ENCODE results near the gene DCAF11.

DCAF11 gene

DNA sequence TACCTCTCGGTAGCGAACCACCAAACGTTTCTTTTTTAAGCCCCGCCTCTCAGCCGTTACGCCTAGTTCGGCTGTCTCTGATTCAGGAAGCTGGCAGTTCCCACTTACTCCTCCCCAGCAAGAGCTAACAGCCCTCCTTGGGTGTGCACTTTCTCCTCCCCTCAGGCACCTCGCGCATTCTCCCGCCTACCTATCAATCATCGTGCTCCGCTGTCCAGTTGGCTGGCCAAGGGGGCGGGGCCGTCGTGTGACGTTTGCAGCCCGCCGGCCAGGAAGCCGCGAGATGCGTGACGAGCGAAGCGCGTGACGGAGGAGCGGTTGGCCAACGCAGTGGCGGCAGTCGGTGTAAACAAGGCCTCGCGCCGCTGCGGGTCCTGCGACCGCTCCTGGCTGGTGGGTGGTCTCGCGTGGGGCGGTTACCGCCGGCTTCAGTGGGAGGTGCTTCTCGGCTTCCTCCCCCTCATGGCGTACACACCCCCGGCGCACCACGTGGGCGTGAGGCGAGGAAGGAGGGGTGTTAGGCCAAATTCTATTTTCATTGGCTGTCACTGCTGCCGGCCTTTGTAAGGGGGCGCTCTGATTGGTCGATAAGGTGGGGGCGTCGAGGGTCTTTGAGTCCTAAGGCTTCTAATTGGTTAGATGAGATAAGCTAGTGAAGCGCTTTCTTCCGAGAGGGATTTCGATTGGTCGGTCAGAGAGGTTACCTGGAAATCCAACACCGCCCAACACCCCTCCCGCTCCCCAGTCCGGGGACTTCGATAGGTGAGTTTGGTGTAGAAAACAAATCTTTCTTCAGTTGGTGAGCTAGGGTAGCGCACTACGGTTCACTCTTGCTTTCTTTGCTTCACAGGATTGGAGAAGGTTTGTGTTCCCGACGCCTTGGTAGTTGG is at the start of gene DCAF11, which contains the start of gene NRL:
DCAF11 (plus strand) TSS at position 246 of the 890 bp plus-strand sequence. CDS start 818 bp downstream, outside the sequence.
NRL (minus strand) TSS at position 418 of the 890 bp plus-strand sequence. CDS start 32,101 bp downstream, outside the sequence.
- FAIRE-seq: peak; percentile 90

DNA sequence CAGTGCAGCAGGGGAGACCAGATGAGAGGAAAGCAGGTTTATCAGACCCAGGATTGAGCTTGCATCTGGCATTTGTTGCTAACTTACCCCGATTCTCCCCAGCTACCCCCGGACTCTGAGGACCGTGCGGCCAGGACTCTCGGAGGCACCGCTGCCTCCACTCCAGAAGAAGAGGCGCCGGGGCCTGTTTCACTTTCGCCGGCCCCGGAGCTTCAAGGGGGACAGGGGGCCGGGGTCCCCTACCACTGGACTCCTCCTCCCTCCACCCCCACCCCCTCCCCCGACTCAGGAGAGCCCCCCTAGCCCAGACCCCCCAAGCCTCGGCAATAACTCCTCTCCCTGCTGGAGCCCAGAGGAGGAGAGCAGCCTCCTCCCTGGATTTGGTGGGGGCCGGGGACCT is 49.7 kb upstream of the DCAF11 start:
- FAIRE-seq: no peak

DNA sequence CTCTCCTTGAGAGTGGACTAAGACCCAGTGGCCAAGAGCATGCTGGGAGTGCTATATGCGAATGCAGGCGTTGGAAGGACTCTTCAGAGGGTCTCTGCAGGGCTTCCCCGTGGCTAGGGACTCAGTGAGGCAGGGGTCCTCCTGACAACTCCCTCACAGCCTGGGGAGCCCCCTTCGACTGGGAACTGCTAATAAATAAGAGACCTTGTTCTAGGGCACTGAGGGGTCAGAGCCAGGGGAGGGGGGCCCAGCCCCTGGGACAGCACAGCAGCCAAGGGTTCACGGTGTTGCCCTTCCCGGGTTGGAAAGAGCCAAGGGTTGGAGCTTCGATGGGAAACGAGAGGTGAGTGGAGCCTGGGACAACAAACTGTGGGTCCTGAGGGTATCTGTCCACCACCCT is 49.2 kb upstream of the DCAF11 start:
- no peak for FAIRE-seq

DNA sequence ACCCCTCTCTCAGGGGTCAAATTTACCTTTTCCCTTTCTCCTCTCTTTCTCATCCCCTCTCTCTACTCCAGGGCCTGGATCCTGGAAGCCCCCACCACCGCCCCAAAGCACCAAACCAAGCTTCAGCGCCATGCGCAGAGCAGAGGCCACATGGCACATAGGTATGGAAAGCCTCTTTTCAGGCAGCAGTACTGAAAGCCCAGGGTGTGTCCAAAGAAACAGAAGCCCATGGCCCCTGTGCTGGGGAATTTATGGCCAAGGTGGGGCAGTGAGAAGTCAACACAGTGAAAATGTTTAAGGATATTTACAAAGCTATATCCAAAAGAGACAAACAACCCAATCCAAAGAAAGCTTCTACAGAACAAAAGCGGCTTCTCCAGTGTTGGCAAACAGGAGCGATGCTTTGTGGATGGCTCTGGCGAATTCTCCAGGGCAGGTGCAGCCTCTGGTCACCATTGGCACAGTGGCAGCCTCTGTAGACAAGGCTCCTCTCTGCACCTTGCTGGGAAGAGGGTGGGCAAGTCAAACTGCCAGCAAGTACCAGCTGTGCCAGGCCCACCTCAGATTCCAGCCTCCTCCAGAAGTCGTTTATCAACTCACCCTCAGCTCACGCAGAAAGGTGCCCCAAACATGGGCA is 48.0 kb upstream of the DCAF11 start:
- FAIRE-seq: no peak

DNA sequence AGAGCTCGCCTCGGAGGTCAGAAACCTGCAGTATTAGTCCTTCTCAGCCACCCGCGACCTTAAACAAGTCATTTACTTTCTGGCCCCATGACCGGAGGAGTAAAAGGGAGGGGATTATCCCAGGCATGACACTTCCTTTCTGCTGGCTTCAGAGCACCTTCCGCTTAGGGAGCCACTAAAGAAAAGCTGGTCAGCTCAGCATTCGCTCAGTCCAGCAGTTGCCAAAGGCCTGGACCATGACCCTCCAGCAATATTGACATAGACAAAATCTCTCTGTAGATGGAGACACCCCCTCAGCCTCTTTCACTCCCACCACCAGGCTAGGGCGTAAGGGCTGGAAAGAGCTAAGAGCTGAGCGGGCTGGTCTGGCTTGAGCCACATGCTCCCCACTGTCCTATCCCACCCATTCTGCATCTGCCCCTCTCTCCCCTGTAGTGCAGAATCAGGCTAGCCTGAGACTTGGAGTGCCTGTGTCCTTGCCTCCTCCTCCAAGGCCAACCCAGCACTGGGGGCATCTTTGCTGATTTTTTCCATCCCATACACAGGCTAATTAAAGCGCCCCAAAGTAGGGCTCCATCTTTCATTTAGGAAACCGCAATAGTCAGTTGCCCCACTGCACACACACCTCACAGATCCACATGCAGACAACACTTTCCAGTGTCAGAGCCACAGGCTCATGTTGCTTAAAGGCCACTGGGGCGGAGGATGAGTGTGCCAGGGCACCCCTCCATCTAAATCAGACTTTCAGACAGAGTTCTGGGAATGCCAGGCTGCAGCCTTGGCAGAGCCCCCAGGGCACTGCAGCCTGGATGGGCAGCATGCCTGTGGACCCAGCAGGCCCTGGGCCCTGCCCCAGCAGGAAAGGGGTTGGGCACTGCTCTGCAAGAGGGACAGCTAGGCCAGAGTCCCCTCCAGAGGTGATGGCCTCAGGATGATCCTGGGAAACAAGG is 47.2 kb upstream of the DCAF11 start:
- FAIRE-seq: no peak

DNA sequence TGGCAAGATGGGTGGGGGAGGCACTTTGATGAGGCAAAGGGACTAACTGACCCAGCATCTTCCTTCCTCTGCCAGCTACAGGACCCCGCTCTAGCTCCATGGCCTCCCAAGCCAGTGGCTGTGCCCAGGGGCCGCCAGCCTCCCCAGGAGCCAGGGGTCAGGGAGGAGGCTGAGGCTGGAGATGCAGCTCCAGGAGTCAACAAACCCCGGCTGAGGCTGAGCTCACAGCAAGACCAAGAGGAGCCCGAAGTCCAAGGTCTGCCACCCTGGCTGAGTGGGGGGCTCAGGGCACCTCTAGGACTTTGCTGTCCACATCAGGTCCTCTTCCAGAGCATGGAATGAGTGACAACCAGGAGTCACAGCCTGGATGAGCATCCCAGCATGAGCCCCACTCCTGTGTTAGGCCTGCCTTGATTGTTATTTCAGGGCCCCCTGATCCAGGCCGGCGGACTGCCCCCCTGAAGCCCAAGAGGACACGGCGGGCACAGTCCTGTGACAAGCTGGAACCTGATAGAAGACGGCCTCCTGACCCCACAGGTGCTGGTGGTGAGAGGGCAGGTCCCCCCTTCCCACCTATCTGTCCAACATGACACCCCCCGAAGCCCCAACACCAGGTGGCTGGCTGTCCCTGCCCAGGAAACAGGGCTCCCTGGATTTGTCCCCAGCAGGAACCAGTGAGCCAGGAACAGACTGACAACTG is 45.7 kb upstream of the DCAF11 start:
- FAIRE-seq: no peak

DNA sequence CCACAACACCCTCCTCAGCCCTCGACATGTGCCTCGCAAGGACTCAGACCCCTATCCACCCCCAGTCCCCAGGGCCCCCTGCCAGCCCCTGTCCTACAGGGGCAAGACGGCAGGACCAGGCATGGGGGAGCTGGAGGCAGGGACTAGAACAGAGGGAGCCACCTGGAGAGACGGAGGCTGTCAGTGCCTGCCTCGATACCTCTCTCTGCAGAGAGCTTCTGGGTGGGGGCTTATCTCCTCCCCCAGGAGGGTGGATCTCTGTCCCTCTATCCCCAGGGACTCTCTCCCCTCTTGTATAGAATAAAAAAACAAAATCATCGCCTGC is 45.2 kb upstream of the DCAF11 start:
- no peak for FAIRE-seq

GRCh38 chr14:24070285-24071143 is 44.1 kb upstream of the DCAF11 start:
- no peak for FAIRE-seq

- FAIRE-seq: no peak
Measured at GRCh38 chr14:24071144-24071697, 43.4 kb upstream of the DCAF11 start, which contains the start of gene CPNE6. CPNE6 (plus strand) TSS chr14:24071562; CDS start chr14:24072937, 1,375 bp downstream.

DNA sequence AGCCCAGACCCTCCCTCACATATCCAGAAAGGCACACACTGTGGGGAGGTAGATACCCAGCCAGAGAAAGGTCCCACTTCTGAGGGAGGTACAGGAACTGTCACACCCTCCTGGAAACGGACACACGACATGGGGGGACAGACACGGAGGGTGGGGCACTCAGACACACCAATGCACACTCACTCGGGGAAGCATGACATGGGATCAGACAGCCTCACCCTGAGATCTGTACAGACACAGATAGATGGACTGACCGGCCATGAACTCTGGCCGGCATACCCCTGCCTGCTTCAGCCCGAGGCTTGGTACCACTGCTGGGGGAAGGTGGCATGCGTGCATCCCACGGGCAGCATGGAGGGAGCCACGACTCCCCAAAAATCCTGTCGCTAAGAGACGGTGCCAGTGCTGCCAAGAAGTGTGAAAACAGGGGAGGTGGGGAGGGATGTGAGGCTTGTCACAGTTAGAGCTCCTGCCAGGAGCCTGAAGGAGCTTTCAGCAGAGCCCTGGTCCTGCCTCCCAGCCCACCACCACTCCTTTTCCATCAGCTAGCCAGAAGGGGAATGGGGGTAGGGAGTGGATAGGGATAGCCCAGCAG is 42.6 kb upstream of the DCAF11 start:
- no peak for FAIRE-seq

- no peak for FAIRE-seq
Measured at GRCh38 chr14:24072436-24072835, 42.1 kb upstream of the DCAF11 start.

DNA sequence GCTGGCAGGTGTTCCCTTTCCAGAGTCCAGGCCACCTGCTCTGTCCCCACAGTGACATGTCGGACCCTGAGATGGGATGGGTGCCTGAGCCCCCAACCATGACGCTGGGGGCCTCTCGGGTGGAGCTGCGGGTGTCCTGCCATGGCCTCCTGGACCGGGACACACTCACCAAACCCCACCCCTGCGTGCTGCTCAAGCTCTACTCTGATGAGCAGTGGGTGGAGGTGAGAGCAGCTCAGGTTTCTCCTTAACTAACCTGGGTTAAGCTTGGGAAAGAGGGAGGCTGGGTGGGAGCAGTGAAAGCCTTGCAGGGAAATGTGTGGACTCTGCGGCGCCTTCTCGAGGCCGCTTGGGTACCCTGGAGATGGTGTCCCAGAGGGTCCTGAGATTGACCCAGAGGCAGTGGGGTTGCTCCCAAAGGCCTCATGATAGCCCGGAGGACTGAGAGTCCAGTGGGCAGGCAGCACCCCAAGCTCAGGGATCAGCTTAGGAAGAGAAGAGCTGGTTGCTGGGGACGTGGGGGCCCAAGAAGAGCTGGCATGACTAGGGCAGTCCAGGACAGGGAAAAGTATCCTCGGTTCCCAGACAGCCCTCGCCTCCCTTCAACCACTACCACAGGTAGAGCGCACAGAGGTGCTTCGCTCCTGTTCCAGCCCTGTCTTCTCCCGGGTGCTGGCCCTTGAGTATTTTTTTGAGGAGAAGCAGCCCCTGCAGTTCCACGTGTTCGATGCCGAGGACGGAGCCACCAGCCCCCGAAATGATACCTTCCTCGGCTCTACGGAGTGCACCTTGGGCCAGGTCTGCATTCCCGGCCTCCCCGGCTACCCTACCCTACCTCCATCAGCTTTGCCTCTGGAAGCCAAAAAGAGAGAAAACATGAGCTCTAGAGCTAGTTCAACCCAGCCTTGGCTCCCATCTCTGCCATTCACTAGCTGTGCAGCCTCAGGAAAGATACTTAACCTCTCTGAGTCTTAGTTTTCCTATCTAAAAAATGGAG is 41.4 kb upstream of the DCAF11 start:
- no peak for FAIRE-seq

GRCh38 chr14:24074625-24075484 is 39.7 kb upstream of the DCAF11 start:
- FAIRE-seq: no peak

DNA sequence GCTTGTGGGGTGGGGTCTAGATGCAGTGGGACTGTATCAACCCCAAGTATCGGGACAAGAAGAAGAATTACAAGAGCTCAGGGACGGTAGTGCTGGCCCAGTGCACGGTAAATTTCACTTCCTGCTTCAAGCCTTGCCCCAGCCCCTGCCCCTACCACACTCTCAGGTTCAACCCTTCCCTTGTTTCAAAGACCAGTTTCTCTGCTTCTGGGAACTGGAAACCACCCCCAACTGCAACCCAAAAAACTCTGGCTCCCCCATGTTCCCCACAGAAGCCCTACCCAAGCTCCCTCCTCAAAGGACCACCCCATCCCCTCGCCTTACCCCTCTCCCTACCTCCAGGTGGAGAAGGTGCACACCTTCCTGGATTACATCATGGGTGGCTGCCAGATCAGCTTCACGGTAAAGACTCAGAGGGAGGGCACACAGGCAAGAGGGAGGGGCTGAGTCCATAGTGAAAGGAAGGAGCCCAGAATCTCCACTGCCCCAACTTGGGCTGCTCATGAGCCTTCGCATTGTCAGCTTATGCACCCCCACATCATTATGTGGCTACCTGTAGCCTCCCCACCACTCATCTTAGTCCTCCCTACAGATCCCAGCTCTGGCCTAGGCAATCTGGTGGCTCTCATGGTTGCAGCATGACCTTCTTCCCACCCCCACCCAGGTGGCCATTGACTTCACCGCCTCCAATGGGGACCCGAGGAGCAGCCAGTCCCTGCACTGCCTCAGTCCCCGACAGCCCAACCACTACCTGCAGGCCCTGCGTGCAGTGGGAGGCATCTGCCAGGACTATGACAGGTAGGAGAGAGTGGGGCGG is 38.9 kb upstream of the DCAF11 start:
- FAIRE-seq: no peak

DNA sequence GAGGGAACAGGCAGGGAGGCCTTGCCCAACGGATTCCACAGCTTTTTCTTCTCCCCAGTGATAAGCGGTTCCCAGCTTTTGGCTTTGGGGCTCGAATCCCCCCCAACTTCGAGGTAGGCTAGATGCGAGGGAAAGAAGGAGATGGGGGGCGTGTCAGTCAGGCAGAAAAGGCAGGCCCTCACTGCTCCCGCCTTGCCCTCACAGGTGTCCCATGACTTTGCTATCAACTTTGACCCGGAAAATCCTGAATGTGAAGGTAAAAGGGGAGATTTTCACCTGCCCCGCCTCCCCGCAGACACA is 38.3 kb upstream of the DCAF11 start:
- no peak for FAIRE-seq

- no peak for FAIRE-seq
Measured at GRCh38 chr14:24077086-24077485, 37.5 kb upstream of the DCAF11 start.

DNA sequence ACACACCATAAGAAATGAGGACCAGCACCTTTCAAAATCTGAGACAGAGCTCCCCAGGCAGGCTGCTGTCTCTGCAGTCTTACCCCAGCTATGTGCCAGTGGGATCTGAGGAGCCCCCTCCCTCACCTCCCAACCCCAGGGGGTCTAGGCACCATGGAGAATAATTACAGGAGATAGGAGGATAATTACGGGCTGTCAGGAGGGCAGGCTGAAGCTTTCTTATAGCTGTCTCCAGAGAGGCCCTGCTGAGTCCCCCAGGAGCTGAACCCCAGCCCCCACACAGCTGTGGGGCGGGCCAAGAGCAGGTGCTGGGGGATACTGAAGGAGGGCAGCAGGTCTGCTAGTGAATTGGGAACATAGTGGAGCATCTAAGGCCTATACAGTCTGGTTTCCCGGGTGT is 36.4 kb upstream of the DCAF11 start:
- no peak for FAIRE-seq

Data from islet of Langerhans (tissue), 1 donor.